NOMO-1 (cell line): Measurements from ENCODE around the gene GANC.
"Not testable (repeated sequence)": the region's sequence is repeated elsewhere in the genome, so short reads cannot be mapped to it uniquely, and the experiment has no call there.

ENCODE experiments used
- DNase-seq, 2 experiments: peaks; one replicate each; lab custom pipeline; 2025; ENCODE audit not compliant: unreplicated experiment in 2 of 2; lab: John Stamatoyannopoulos, UW

Gene GANC

DNA sequence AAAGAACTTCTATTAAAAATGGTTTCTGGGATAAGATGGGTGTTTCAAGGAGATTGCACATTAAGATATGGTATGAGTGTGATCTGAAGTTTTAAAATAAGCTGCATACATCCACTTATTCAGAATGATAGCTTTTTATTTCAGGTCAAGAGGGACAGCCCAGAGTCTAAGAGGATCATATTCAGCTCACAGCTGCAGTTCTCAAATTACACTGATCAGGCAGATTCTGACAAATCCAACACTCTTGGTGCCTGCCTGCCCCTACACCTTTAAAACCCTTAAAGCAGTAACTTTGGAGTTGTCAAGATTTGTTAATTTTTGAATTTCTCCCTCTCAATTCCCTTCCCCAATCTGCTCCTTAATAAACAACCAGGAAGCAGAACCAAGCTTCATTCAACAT lies 9.3 kb downstream of the GANC start:
- no peak for DNase-seq

DNA sequence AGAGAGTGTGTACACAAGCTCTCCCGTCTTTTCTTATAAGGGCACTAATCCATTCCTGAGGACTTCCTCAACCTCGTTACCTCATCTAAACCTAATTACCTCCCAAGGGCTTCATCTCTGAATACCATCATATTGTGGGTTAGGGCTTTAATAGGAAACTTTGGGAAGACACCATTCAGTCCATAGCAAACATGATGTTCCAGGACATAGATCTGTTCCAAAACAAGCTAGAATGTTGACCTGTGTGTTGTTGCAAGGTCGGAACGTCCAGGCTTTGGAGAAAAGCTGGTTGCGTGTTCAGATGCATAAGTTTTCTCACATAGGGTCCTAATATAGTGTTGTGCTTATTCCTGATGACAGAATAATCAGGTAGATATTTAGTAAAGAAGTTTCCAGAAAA lies 9.9 kb downstream of the GANC start:
- DNase-seq: no peak

DNA sequence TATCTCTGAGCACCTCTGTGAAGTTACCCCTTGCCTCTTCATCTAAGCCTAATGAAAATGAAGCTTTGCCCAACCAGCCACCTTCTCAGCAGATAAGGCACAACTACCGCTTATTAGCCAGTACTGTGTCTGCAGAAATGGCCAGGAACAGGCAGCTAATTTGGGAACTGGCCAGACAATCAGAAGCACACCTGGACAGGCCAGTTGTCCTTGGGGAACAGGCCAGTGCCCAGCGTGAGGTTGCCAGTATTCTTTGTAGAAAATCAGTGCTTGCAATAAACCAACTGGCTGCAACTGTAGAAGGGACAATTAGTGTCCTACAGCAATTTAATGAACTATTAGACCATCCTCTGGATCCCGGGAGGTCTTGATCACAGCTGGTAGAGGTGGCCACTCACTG lies 10.7 kb downstream of the GANC start:
- DNase-seq: no peak

DNA sequence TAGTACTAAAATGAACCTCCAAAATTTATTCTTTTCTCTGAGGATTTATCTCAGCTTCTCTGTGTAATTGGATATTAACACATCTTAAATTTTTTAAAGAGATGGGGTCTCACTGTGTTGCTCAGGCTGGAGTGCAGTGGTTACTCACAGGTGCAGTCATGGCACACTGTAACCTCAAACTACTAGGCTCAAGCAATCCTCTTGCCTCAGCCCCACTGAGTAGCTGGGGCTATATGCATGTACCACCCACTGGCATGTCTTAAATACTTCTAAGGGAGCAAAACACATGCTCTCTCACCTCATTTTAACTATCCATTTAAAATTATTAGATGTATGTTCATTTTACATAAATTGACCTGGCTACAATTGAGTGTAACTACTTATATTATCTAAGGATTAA lies 11.6 kb downstream of the GANC start:
- no peak for DNase-seq

DNA sequence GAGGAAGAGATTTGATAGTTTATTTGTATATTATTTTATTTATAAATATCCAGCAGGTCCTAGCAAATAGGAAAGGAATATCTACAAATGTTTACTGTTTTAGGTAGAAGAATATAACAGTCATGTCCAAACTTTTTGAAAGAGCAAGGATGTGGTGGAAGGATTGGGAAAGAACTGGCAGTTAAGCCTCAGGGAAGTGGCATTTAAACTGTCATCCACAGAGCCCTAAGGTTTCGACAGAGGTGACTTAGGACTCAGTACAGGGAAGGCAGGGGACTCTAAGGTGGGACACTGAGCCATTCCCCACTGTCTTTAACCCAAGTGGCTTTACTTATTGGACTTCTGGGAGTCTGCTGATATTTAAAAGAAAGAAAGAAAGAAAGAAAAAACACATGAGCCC lies 12.0 kb downstream of the GANC start:
- peak; percentile 19 to 49 for DNase-seq

DNA sequence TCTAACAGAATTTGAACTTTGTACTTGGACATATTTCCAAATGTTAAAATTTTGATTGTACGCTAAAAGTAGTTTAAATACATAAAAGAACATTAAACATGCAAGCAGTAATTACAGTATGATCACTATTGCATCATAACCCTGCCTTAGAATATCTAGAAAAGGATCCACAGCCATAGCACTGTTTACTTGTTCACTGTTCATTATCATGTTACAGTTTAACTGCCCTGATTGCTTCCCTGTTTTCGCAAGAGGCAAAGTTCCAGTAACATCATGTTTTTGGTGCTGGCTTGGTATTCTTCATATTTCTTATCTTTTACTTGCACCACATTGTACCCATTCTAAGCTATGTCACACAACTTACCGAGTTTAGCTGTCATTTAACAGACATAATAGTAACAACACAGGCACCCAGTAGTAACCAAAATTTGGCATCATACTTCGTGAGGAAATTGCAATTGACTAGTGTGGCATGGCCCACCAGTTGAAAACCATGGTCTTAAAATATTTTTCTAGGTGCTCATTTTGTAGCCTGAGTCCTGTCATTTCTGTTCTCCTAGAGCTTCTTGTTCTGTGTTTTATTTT lies 13.5 kb downstream of the GANC start:
- peak; percentile 68 to 76 for DNase-seq

DNA sequence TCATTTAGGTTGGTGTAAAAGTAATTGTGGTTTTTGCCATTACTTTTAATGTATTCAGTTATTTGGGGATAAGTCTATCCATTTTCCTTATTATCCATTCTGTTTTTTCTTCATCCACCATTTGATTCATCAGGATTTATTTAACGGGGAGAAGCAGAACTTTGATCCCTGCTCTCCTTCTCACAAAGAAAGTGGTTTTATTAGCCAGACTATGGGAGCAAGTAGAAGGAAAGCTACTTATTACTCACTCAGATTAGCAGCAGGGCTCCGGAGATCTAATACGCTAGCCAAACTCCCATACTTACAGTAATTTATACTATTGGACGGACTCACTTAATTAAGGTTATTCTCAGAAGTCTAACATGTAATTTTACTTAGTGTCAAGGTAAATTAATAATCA lies 14.9 kb downstream of the GANC start:
- DNase-seq: no peak

DNA sequence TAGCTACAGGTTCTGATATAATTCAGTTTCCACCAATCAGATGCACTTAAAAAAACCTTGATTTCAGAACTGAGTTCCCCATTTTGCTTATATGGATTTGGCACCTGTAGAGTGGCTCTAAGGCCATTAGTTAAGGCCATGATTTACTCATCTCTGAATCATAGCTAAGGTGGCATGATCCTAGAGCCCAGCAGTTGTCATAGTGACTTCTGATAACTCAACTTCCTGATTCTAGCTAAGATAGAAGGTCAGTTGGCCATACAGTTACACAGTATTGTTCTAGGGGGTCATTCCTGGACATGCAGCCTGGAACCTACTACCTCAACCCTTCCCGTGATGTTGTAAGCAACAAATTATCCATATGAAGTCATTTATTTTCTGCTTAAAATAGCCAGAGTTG lies 16.2 kb downstream of the GANC start:
- DNase-seq: no peak

DNA sequence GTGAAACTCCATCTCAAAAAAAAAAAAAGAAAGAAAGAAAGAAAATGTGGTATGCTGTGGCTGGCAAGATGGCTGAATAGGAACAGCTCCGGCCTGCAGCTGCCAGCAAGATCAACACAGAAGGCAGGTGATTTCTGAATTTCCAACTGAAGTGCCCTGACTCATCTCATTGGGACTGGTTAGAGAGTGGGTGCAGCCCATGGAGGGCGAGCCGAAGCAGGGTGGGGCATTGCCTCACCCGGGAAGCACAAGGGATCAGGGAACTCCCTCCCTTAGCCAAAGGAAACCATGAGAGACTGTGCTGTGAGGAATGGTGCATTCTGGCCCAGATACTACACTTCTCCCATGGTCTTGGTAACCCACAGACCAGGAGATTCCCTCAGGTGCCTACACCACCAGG lies 28.0 kb downstream of the GANC start:
- DNase-seq: not testable (repeated sequence)

DNA sequence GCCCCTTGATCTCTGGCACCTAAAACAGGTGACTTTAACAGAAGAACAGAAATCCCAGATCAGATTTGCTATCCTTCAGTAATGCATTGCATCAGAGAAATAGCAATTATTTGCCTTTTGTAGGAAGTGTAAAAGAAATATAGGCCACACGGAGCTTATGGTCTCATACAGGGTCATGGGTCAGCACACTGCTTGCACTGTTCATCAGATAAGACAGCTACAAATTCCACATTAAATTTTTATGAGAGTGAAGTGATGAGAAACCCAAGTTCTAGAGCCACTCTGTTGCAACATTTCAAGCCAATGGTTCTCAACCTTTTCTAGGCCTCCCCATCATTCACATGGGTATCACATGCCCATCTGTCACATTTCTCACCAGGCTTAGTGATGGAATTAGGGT lies 33.7 kb downstream of the GANC start:
- no peak for DNase-seq

DNA sequence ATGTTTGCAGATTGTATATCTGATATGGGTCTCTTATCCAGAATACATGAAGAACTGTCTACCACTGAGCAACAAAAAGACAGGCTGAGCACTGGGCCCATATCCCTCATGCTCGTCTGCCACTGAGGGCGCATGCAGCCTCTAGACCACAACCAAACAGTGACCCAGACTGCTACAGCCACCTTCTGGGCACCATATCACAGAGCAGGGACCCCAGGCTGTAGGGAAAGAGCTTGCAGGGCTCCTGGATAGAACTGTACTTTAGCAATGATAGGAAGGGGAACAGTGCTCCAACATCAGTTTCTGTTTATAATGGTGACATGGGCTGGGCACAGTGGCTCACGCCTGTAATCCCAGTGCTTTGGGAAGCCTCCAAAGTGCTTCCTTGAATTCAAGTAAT lies 40.5 kb downstream of the GANC start:
- DNase-seq: no peak

DNA sequence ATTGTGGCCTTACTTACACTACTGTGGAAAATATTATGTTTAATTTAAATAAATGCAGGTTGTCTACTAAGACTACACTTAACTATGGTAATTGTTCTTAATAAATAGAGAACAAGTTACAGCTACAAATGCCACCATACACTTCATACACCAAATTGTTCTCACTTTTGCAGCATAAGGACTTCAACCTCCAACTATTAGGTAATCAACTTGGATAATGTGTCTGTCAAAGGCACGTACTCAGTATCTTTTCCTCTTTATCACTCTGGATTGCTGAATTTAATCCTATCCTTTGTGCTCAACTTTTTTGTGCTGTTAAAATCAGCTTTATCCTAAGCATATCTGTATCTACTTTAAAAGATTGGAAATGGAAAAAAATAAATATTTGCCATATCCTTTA lies 41.8 kb downstream of the GANC start:
- no peak for DNase-seq

DNA sequence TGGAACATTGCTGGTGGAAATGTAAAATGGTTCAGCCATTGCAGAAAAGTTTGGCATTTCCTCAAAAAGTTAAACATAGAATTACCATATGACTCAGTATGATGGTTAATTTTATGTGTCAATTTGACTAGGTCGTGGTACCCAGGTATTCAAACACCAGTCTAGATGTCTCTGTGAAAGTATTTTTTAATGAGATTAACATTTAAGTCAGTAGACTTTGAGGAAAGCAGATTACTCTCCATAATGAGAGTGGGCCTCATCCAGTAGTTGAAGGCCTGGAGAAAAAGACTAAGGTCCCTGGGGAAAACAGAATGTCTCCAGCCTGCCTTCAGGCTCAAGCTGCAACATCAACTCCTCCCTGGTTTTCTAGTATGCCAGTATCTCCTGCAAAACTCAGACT lies 42.5 kb downstream of the GANC start:
- no peak for DNase-seq

DNA sequence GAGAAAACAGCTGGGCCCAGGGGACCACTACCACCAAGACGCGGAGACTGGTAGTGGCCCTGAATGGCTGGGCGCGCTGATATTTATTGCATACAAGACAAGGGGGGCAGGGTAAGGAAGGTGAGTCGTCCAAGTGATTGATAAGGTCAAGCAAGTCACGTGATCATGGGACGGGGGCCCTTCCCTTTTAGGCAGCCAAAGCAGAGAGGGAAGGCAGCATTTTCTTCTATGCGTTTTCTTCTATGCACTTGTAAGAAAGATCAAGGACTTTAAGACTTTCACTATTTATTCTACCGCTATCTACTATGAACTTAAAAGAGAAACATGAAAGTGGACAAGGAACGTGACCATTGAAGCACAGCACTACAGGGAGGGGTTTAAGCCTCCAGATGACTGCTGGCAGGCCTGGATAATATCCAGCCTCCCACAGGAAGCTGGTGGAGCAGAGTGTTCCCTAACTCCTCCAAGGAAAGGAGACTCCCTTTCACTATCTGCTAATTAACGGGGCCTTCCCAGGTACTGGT lies 43.3 kb downstream of the GANC start:
- not testable (repeated sequence) for DNase-seq

DNA sequence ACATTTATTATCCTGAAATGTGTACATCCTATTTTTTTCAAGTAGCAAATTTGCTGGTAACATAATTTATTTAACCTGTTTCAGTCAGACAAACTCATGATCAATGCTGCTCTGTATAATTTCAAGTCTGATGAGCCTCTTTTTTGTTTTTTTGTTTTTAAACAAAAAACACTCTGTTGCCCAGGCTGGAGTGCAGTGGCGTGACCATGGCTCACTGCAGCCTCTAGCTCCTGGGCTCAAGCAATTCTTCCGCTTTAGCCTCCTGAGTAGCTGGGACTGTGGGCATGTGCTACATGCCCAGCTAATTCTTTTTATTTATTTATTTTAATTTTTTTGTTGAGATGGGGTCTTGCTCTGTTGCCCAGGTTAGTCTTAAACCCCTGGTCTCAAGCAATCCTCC lies 46.2 kb downstream of the GANC start:
- DNase-seq: no peak

DNA sequence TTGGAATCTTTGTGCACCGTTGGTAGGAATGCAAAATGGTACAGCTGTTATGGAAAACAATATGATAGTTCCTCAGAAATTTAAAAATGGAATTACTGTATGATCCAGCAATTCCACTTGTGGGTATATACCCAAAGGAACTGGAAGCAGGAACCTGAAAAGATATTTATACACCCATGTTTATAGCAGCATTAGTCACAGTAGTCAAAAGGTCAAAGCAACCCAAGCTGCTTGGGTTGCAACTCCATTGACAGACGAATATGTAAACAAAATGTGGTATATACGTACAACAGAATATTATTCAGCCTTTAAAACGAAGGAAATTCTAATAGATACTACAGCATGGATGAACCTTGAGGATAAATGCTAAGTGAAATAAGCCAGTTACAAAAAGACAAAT lies 51.3 kb downstream of the GANC start:
- DNase-seq: no peak

DNA sequence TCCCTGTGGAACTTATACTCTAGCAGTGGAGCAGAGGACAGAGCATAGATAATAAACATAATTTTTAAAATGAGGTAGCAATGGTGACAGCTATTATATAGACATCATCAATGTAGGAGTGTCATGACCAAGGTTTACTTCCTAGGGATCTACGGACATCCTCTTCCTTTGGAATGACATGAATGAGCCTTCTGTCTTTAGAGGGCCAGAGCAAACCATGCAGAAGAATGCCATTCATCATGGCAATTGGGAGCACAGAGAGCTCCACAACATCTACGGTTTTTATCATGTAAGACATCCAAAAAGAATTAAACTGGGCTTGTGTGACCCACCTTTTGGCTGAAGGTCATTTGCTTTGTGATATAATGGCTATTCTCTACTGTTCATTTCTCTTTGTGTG lies 56.2 kb downstream of the GANC start:
- no peak for DNase-seq

DNA sequence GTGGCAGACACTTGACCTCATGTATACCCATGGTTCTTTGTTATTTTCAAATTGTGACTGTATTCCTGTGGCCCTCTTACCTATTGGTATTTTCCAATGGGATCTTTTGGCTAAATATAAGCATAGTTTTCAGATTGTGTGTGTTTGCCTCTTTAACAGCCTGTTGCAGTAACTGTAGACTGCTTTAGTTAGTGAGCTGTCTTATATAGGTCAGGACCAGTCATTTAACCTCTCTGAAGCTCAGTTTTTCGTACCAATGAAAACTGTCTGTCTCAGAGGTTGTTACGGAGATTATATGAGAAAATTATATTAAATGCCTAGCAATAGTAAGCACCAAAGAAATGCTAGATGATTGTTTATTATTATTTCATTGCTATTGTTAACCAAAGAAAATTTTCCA lies 57.0 kb downstream of the GANC start:
- DNase-seq: no peak

DNA sequence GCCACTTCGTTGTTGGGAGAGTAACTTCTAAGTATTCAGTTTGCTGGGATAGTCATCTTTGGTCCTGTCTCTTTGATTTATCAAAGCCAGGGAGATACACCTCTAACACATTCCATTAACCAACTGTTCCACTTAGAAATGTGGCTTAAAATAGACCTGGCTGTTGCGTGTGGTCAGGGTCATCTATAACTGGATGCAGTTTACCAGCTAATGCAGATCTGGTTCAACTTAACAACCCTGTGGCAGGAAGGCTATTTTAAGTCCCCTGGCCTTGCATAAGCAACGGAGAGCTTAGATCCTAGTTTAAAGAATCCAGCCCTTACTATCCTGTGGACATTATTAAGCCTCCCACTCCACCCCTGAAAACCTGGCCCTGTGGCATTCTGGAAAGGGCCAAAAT lies 58.2 kb downstream of the GANC start:
- peak; percentile 58 to 85 for DNase-seq

DNA sequence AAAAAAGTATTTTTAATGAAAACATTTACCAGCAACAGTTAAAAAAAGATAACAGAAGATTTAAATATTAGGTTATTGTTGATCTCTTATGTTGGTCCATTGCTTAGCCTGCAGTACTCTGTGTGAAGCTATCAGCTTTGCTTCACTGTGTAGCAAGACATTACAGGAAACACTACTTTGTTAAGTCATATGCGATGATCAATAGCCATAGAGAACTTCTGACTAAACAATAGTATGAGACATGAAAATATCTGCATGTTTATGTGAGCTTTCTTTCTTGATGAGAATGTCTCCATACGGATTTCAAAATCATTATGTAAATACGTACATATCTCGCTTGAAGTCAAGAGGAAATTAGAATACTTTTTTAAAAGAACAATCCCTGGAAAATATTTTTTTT lies 59.3 kb downstream of the GANC start:
- peak in 1 of 2 experiments; percentile 29 for DNase-seq

DNA sequence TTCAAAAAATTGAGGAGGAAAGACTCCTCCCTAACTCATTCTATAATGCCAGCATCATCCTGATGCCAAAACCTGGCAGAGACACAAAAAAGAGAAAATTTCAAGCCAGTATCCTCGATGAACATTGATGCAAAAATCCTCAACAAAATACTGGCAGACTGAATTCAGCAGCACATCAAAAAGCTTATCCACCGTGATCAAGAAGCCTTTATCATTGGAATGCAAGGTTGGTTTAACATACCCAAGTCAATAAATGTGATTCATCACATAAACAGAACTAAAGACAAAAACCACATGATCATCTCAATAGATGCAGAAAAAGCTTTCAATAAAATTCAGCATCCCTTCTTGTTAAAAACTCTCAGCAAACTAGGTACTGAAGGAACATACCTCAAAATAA lies 62.1 kb downstream of the GANC start:
- no peak for DNase-seq

DNA sequence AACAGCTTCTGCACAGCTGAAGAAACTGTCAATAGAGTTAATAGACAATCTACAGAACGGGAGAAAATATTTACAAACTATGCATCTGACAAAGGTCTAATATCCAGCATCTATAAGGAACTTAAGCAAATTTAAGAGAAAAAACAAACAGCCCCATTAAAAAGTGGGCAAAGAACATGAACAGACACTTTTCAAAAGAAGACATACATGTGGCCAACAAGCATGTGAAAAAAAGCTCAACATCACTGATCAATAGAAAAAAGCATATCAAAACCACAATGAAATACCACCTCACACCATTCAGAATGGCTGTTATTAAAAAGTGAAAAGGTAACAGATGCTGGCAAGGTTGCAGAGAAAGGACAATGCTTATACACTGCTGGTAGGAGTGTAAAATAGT lies 63.6 kb downstream of the GANC start:
- not testable (repeated sequence) for DNase-seq

DNA sequence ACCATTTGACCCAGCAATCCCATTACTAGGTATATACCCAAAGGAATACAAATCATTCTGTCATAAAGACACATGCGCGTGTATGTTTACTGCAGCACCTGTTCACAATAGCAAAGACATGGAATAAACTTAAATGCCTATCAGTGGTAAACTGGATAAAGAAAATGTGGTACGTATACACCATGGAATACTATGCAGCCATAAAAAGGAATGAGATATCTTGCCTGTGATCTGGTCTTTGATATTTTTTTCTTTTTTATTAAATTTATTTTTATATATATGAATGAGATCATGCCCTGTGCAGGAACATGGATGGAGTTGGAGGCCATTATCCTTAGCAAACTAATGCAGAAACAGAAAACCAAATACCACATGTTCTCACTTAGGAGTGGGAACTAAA lies 64.1 kb downstream of the GANC start:
- DNase-seq: not testable (repeated sequence)
